ENCODE data around the gene SPOCK1. TPM values are rescaled to one million over a fixed set of nuclear protein-coding genes. Genes with fewer than 3 reads are reported as not detected.

SPOCK1 gene
- total RNA-seq, 1 experiment from 2014 or later, result 0.27 TPM

GRCh38 chr5:137398154-137398553, 101.0 kb downstream of the SPOCK1 start:
- no peak for ATAC-seq
- no peak for TF ChIP-seq ELF1 (IDR thresholded peaks at IDR 0.05; ENCODE audit: borderline replicate concordance, low read depth)
- peaks cover 40% of the 10 kb centered on the region for H3K27me3 ChIP-seq (ENCODE audit: insufficient read depth, low read length)

DNA sequence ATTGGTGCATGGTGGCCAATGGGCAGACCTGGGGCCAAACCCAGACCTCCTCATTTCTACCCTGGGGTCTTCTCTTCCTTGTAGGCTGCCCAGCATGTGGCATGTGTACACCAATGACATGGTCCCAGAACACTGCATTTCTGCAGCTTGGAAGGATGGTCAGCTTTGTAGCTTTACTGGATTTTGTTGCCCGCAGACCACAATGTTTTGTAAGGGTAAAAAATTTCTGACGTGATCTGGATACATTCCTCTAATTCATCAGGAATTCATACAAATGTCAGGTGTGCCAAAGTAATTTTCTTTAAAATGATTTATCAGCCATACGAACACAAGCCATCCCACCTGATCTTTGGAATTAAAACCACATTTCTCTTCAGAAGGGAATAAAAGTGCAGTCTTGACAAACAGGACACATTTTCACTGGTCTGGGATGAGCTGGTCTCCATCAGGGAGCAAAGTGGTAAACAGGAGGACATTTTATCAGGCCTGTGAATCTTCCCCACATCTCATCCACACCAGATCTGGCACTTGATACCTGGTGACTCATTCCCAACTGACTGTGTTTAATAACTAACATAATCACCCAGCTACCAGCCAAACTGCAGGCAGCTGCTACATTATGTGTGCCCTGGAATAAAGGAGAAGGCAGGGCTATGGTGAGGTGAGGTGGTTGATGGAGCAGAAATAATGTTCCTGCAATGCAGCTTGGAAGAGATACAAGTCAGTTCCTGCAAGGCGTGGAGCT, 103.9 kb downstream of the SPOCK1 start:
- Histone ChIP-seq H4K20me1 (ENCODE audit: insufficient read depth) (no peaks in the 10 kb centered on the region), H3K36me3 (ENCODE audit: control insufficient read depth in 1 of 2, insufficient read depth in 2 of 2, low read length in 2 of 2) (no peaks in the 10 kb centered on the region)
- CTCF ChIA-PET, result no interaction called here

More at GRCh38 chr5:137398154-137398553, 101.0 kb downstream of the SPOCK1 start:
- DNase-seq (ENCODE audit: low read depth, low spot score), result no peak
- intact Hi-C loops (cut with micrococcal nuclease), result no loop called here
- no peaks in the 10 kb centered on the region for H3K9me3 ChIP-seq (ENCODE audit: control insufficient read depth in 1 of 2, insufficient read depth in 1 of 2, low read depth in 1 of 2, low read length in 2 of 2)
- no peak overlapping the region for H3K4me3 ChIP-seq (replicated peaks in 1 of 2; ENCODE audit: low read depth in 1 of 2, low read length in 2 of 2)
- H3K36me3 ChIP-seq (ENCODE audit: control insufficient read depth in 1 of 2, insufficient read depth in 2 of 2, low read length in 2 of 2), result no peaks in the 10 kb centered on the region
- no peak overlapping the region for H3K9ac ChIP-seq (ENCODE audit: low read length)
- no peak overlapping the region for H2AFZ ChIP-seq (ENCODE audit: low read depth, low read length, poor library complexity, severe bottlenecking)
- ChIA-PET CTCF (no interaction called here), POLR2A (no interaction called here), RAD21 (ENCODE audit: low non-redundant PET in 1 of 2, low total read pairs in 2 of 2, uncharacterized antibody in 2 of 2, unreplicated experiment in 2 of 2) (no interaction called here)
- no peaks in the 10 kb centered on the region for H3K4me1 ChIP-seq (ENCODE audit: control insufficient read depth in 1 of 2, insufficient read depth in 2 of 2, low read length in 2 of 2)
- H3K79me2 ChIP-seq (ENCODE audit: insufficient read depth, low read length), result no peaks in the 10 kb centered on the region
- H3K27ac ChIP-seq (ENCODE audit: low read depth, low read length), result no peak overlapping the region
- no peaks in the 10 kb centered on the region for H4K20me1 ChIP-seq (ENCODE audit: insufficient read depth)
- H3K4me2 ChIP-seq (ENCODE audit: low read length), result no peak overlapping the region
- no peaks in the 10 kb centered on the region for H3K9me2 ChIP-seq (ENCODE audit: insufficient read depth)
- BruUV-seq (replicated peaks), result no TSS peak

More for the DNA sequence above, 103.9 kb downstream of the SPOCK1 start:
- Histone ChIP-seq H3K4me2 (ENCODE audit: low read length) (no peak overlapping the region), H3K27ac (ENCODE audit: low read depth, low read length) (no peak overlapping the region), H3K4me1 (ENCODE audit: control insufficient read depth in 1 of 2, insufficient read depth in 2 of 2, low read length in 2 of 2) (no peaks in the 10 kb centered on the region), H3K79me2 (ENCODE audit: insufficient read depth, low read length) (no peaks in the 10 kb centered on the region), H2AFZ (ENCODE audit: low read depth, low read length, poor library complexity, severe bottlenecking) (no peak overlapping the region), H3K9me3 (ENCODE audit: control insufficient read depth in 1 of 2, insufficient read depth in 1 of 2, low read depth in 1 of 2, low read length in 2 of 2) (no peaks in the 10 kb centered on the region), H3K4me3 (replicated peaks in 1 of 2; ENCODE audit: low read depth in 1 of 2, low read length in 2 of 2) (no peak overlapping the region), H3K27me3 (ENCODE audit: insufficient read depth, low read length) (peaks cover 12% of the 10 kb centered on the region), H3K9ac (ENCODE audit: low read length) (no peak overlapping the region), H3K9me2 (ENCODE audit: insufficient read depth) (no peaks in the 10 kb centered on the region)
- no peak for ATAC-seq
- no peak for DNase-seq (ENCODE audit: low read depth, low spot score)
- ChIA-PET RAD21 (ENCODE audit: low non-redundant PET in 1 of 2, low total read pairs in 2 of 2, uncharacterized antibody in 2 of 2, unreplicated experiment in 2 of 2) (no interaction called here), POLR2A (no interaction called here)
- intact Hi-C loops (cut with micrococcal nuclease), result no loop called here
- TF ChIP-seq CEBPB (IDR thresholded peaks at IDR 0.05; ENCODE audit: low read depth) (no peak), SIN3A (IDR thresholded peaks at IDR 0.05; ENCODE audit: low read depth) (no peak), FOSL1 (IDR thresholded peaks at IDR 0.05; ENCODE audit: low read depth) (no peak), POLR2AphosphoS5 (IDR thresholded peaks at IDR 0.05; ENCODE audit: low read depth, low read length) (no peak)
- TF ChIP-seq, protein P1, sequence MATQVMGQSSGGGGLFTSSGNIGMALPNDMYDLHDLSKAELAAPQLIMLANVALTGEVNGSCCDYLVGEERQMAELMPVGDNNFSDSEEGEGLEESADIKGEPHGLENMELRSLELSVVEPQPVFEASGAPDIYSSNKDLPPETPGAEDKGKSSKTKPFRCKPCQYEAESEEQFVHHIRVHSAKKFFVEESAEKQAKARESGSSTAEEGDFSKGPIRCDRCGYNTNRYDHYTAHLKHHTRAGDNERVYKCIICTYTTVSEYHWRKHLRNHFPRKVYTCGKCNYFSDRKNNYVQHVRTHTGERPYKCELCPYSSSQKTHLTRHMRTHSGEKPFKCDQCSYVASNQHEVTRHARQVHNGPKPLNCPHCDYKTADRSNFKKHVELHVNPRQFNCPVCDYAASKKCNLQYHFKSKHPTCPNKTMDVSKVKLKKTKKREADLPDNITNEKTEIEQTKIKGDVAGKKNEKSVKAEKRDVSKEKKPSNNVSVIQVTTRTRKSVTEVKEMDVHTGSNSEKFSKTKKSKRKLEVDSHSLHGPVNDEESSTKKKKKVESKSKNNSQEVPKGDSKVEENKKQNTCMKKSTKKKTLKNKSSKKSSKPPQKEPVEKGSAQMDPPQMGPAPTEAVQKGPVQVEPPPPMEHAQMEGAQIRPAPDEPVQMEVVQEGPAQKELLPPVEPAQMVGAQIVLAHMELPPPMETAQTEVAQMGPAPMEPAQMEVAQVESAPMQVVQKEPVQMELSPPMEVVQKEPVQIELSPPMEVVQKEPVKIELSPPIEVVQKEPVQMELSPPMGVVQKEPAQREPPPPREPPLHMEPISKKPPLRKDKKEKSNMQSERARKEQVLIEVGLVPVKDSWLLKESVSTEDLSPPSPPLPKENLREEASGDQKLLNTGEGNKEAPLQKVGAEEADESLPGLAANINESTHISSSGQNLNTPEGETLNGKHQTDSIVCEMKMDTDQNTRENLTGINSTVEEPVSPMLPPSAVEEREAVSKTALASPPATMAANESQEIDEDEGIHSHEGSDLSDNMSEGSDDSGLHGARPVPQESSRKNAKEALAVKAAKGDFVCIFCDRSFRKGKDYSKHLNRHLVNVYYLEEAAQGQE (IDR thresholded peaks at IDR 0.05; ENCODE audit: low read depth), result no peak
- TF ChIP-seq, protein P2, sequence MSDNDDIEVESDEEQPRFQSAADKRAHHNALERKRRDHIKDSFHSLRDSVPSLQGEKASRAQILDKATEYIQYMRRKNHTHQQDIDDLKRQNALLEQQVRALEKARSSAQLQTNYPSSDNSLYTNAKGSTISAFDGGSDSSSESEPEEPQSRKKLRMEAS (IDR thresholded peaks at IDR 0.05), result no peak
- no TSS peak for BruUV-seq (replicated peaks)

Data from HCT116 (cell line).